ENCODE results near the gene NABP1.

Gene NABP1

GRCh38 chr2:191719938-191720337, 42.0 kb downstream of the NABP1 start:
- TF ChIP-seq, protein P1, sequence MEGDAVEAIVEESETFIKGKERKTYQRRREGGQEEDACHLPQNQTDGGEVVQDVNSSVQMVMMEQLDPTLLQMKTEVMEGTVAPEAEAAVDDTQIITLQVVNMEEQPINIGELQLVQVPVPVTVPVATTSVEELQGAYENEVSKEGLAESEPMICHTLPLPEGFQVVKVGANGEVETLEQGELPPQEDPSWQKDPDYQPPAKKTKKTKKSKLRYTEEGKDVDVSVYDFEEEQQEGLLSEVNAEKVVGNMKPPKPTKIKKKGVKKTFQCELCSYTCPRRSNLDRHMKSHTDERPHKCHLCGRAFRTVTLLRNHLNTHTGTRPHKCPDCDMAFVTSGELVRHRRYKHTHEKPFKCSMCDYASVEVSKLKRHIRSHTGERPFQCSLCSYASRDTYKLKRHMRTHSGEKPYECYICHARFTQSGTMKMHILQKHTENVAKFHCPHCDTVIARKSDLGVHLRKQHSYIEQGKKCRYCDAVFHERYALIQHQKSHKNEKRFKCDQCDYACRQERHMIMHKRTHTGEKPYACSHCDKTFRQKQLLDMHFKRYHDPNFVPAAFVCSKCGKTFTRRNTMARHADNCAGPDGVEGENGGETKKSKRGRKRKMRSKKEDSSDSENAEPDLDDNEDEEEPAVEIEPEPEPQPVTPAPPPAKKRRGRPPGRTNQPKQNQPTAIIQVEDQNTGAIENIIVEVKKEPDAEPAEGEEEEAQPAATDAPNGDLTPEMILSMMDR (IDR thresholded peaks at IDR 0.05) = no peak

- TF ChIP-seq, protein P1 (IDR thresholded peaks at IDR 0.05) = no peak
Observed at GRCh38 chr2:191721331-191721730, 43.4 kb downstream of the NABP1 start.

DNA sequence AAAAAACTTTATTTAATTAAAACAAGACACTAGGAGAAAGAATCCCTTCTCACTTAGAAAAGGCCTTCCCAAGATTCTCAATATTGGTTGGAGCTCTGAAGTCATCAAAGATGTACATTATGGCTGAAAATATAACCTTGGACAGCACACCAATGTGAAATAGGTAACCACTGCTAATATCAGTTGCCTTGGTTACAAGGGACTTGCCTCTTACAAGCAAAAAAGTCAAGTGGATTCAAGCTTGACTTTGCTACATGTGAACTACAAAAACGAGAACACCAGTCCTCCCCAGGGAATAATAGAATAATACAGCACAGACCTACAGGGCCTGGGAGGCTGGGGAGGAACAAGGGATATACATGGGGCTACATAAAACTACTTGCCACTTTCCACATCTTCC, 46.1 kb downstream of the NABP1 start:
- TF ChIP-seq, protein P1 (IDR thresholded peaks at IDR 0.05) = no peak

GRCh38 chr2:191728750-191729624, 51.1 kb downstream of the NABP1 start:
- TF ChIP-seq, protein P1 (IDR thresholded peaks at IDR 0.05) = no peak

GRCh38 chr2:191730263-191730662, 52.3 kb downstream of the NABP1 start:
- TF ChIP-seq, protein P1 (IDR thresholded peaks at IDR 0.05) = no peak

All from LNCAP (cell line).